HL-60 (cell line): ENCODE results near the gene DIAPH2.

Source experiments
- DNase-seq, 2 experiments: peaks; one replicate each; pipeline ENCODE4 v3.0.0-alpha.2; 2010 to 2020; ENCODE audit warnings: low read depth in 1 of 2, low spot score in 1 of 2
- H3K27ac ChIP-seq: fragments of 250-450 bp; sonication (Bioruptor Pico); replicated peaks from 2 replicates; pipeline ENCODE4 v1.5.1; 2020; ENCODE audit warnings: mild to moderate bottlenecking, moderate library complexity
- H3K27me3 ChIP-seq: fragments of 250-450 bp; sonication (Bioruptor Pico); 2 replicates; pipeline ENCODE4 v1.5.1; 2021; ENCODE audit warnings: mild to moderate bottlenecking, moderate library complexity; ENCODE audit not compliant: insufficient read depth, poor library complexity, severe bottlenecking
- H3K4me3 ChIP-seq: replicated peaks from 2 replicates; pipeline ENCODE4 v1.5.1; 2011; ENCODE audit warnings: mild to moderate bottlenecking, control low read depth, low read length; ENCODE audit not compliant: insufficient read depth
- GABPA ChIP-seq: IDR thresholded peaks from 2 replicates; pipeline ENCODE4 v1.6.1; 2012; ENCODE audit warnings: low read depth
- POLR2AphosphoS5 ChIP-seq: IDR thresholded peaks from 2 replicates; pipeline ENCODE4 v1.6.1; 2012; ENCODE audit warnings: low read depth
- SPI1 ChIP-seq: IDR thresholded peaks from 2 replicates; pipeline ENCODE4 v1.6.1; 2012; ENCODE audit warnings: low read depth, mild to moderate bottlenecking, borderline replicate concordance
- TF ChIP-seq, protein P1 (sequence below): IDR thresholded peaks from one replicate; pipeline ENCODE4 v1.5.1; 2011; ENCODE audit warnings: low read length, control low read depth, inconsistent platforms; ENCODE audit not compliant: insufficient read depth
- TF ChIP-seq, protein P2 (sequence below): IDR thresholded peaks from 2 replicates; pipeline ENCODE4 v1.6.1; 2012; ENCODE audit warnings: low read depth; ENCODE audit not compliant: insufficient replicate concordance

DIAPH2 gene

DNA sequence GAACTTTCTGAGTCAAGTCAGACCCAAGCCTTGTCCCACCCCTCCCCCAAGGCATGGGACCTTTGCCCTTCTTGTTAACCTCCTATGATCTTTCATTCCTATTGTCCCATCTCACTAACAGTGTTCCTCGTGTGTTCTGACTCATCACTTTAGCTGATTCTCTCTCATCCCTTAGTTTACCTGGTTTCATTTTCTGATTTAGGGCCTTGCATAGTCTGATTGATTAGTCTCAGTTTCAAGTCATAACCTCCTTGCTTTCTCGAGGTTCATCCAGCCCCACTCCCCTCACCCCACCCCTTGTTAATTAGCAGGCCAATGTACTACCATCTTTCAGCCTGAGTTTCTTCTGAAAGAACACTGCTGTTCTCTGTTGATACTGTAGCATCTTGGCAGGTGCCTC, 716.5 kb downstream of the DIAPH2 start:
- no peak overlapping the region for H3K4me3 ChIP-seq
- TF ChIP-seq GABPA (no peak), POLR2AphosphoS5 (no peak), SPI1 (no peak)
- TF ChIP-seq, protein P1, sequence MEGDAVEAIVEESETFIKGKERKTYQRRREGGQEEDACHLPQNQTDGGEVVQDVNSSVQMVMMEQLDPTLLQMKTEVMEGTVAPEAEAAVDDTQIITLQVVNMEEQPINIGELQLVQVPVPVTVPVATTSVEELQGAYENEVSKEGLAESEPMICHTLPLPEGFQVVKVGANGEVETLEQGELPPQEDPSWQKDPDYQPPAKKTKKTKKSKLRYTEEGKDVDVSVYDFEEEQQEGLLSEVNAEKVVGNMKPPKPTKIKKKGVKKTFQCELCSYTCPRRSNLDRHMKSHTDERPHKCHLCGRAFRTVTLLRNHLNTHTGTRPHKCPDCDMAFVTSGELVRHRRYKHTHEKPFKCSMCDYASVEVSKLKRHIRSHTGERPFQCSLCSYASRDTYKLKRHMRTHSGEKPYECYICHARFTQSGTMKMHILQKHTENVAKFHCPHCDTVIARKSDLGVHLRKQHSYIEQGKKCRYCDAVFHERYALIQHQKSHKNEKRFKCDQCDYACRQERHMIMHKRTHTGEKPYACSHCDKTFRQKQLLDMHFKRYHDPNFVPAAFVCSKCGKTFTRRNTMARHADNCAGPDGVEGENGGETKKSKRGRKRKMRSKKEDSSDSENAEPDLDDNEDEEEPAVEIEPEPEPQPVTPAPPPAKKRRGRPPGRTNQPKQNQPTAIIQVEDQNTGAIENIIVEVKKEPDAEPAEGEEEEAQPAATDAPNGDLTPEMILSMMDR, result no peak
- TF ChIP-seq, protein P2, sequence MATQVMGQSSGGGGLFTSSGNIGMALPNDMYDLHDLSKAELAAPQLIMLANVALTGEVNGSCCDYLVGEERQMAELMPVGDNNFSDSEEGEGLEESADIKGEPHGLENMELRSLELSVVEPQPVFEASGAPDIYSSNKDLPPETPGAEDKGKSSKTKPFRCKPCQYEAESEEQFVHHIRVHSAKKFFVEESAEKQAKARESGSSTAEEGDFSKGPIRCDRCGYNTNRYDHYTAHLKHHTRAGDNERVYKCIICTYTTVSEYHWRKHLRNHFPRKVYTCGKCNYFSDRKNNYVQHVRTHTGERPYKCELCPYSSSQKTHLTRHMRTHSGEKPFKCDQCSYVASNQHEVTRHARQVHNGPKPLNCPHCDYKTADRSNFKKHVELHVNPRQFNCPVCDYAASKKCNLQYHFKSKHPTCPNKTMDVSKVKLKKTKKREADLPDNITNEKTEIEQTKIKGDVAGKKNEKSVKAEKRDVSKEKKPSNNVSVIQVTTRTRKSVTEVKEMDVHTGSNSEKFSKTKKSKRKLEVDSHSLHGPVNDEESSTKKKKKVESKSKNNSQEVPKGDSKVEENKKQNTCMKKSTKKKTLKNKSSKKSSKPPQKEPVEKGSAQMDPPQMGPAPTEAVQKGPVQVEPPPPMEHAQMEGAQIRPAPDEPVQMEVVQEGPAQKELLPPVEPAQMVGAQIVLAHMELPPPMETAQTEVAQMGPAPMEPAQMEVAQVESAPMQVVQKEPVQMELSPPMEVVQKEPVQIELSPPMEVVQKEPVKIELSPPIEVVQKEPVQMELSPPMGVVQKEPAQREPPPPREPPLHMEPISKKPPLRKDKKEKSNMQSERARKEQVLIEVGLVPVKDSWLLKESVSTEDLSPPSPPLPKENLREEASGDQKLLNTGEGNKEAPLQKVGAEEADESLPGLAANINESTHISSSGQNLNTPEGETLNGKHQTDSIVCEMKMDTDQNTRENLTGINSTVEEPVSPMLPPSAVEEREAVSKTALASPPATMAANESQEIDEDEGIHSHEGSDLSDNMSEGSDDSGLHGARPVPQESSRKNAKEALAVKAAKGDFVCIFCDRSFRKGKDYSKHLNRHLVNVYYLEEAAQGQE, result no peak
- DNase-seq, result no peak
- H3K27ac ChIP-seq, result no peak overlapping the region
- no peaks in the 10 kb centered on the region for H3K27me3 ChIP-seq

DNA sequence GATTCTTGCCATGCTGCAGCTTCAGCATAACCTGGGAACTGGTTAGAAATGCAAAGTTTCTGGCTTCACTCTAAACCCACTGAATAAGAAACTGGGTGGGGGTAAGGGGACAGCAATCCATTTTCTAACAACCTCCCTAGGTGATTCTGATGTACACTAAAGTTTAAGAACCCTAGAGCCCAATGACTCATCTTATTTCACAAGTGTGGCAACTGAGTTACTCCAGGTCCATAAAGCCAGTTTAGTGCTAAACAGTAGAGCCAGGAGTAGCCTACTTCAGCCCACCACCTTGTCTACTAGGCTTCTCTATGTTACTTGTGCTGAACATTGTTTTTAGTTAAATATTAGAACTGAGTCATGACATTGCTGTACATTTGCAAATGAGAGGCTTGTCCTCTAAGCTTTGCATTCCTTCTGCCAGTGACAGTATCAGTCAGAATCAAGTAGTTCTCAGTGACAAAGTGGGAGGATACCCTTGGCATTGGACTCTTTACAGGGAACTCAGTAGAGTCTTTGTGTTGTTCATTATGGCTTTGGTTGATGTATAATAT, 717.0 kb downstream of the DIAPH2 start:
- H3K27ac ChIP-seq, result no peak overlapping the region
- H3K4me3 ChIP-seq, result no peak overlapping the region
- no peak for DNase-seq
- TF ChIP-seq, protein P1, result no peak
- TF ChIP-seq, protein P2, result no peak
- TF ChIP-seq POLR2AphosphoS5 (no peak), GABPA (no peak), SPI1 (no peak)
- no peaks in the 10 kb centered on the region for H3K27me3 ChIP-seq

DNA sequence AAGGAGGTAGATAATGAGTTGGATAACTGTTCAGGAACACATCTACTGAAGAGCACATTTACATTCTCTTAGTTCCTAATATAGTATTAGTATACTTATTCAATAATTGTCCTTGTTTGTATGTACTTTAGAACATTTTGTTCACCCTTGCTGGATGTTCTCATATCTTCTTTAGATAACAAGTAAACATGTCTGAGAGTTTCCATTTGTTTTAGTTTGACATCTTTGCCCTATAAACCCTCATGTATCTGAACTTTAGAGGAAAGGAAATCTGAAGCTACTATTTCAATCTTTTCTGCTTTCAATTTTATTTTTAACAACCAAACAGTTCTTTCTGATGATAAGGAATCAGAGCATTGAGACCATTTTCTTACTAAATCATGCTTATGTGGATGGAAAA, 717.7 kb downstream of the DIAPH2 start:
- Histone ChIP-seq H3K27ac (no peak overlapping the region), H3K4me3 (no peak overlapping the region), H3K27me3 (no peaks in the 10 kb centered on the region)
- DNase-seq, result no peak
- TF ChIP-seq SPI1, result no peak
- TF ChIP-seq POLR2AphosphoS5, result no peak
- TF ChIP-seq, protein P2, result no peak
- TF ChIP-seq GABPA, result no peak
- TF ChIP-seq, protein P1, result no peak
